Mesenchymal stem cell (in vitro differentiated cells and primary cell): ENCODE data around the gene AKR1C4.
"Not testable (repeated sequence)": the region's sequence is repeated elsewhere in the genome, so short reads cannot be mapped to it uniquely, and the experiment has no call there.

ENCODE experiments used
- DNase-seq: peaks from one replicate; pipeline ENCODE4 v3.0.0-alpha.2; 2013
- H2AFZ ChIP-seq: one replicate; pipeline ENCODE4 v1.6.1; 2013; ENCODE audit warnings: low read depth, mild to moderate bottlenecking, control low read depth, inconsistent platforms, low read length, moderate library complexity
- H2AK5ac ChIP-seq: 2 replicates; pipeline ENCODE4 v1.6.1; 2013; ENCODE audit warnings: low read length, moderate library complexity, mild to moderate bottlenecking, inconsistent platforms; ENCODE audit not compliant: severe bottlenecking
- H2BK120ac ChIP-seq: one replicate; pipeline ENCODE4 v1.6.1; 2013; ENCODE audit warnings: low read depth, mild to moderate bottlenecking, inconsistent platforms, low read length, moderate library complexity
- H2BK12ac ChIP-seq, 2 experiments: one replicate each; pipeline ENCODE4 v1.6.1; 2013; ENCODE audit warnings: inconsistent platforms in 2 of 2, low read length in 2 of 2, mild to moderate bottlenecking in 2 of 2, moderate library complexity in 2 of 2, control low read depth in 1 of 2
- H2BK15ac ChIP-seq: one replicate; pipeline ENCODE4 v1.6.1; 2013; ENCODE audit warnings: mild to moderate bottlenecking, low read depth, inconsistent platforms; ENCODE audit not compliant: poor library complexity, severe bottlenecking
- H2BK5ac ChIP-seq: 2 replicates; pipeline ENCODE4 v1.6.1; 2013; ENCODE audit warnings: low read depth, mild to moderate bottlenecking, low read length, control low read depth, inconsistent platforms; ENCODE audit not compliant: poor library complexity, severe bottlenecking
- H3K14ac ChIP-seq, 2 experiments: one replicate each; pipeline ENCODE4 v1.6.1; 2013; ENCODE audit warnings: inconsistent platforms in 2 of 2, low read length in 2 of 2, control low read depth in 1 of 2, mild to moderate bottlenecking in 1 of 2, moderate library complexity in 1 of 2
- H3K18ac ChIP-seq, 2 experiments: one replicate each; pipeline ENCODE4 v1.6.1; 2013; ENCODE audit warnings: inconsistent platforms in 2 of 2, low read length in 2 of 2, control low read depth in 1 of 2, low read depth in 1 of 2, mild to moderate bottlenecking in 1 of 2
- H3K23ac ChIP-seq, 2 experiments: one replicate each; pipeline ENCODE4 v1.6.1; 2013; ENCODE audit warnings: inconsistent platforms in 2 of 2, low read length in 2 of 2, mild to moderate bottlenecking in 2 of 2, moderate library complexity in 2 of 2, control low read depth in 1 of 2
- H3K27ac ChIP-seq: 2 replicates; pipeline ENCODE4 v1.5.1; 2013; ENCODE audit warnings: mild to moderate bottlenecking, moderate library complexity, low read length, control low read depth, inconsistent platforms; ENCODE audit not compliant: poor library complexity, severe bottlenecking
- H3K27me3 ChIP-seq, 2 experiments: 2 replicates each; pipeline versions ENCODE4 v1.6.1 to v1.7.0; 2013; ENCODE audit warnings: low read length in 2 of 2, mild to moderate bottlenecking in 2 of 2, moderate library complexity in 2 of 2, control low read depth in 1 of 2, inconsistent platforms in 1 of 2; ENCODE audit not compliant: control insufficient read depth in 1 of 2, insufficient read depth in 1 of 2
- H3K36me3 ChIP-seq, 2 experiments: 2 replicates each; pipeline versions ENCODE4 v1.6.1 to v1.7.0; 2013; ENCODE audit warnings: low read length in 2 of 2, control low read depth in 1 of 2, inconsistent platforms in 1 of 2, low read depth in 1 of 2, mild to moderate bottlenecking in 1 of 2; ENCODE audit not compliant: insufficient read depth in 2 of 2, control insufficient read depth in 1 of 2
- H3K4ac ChIP-seq, 2 experiments: one replicate each; pipeline ENCODE4 v1.6.1; 2013; ENCODE audit warnings: inconsistent platforms in 2 of 2, low read length in 2 of 2, mild to moderate bottlenecking in 2 of 2, moderate library complexity in 2 of 2, control low read depth in 1 of 2, low read depth in 1 of 2
- H3K4me1 ChIP-seq: 2 replicates; pipeline ENCODE4 v1.6.1; 2013; ENCODE audit warnings: low read depth, low read length, control low read depth; ENCODE audit not compliant: control insufficient read depth, insufficient read depth
- H3K4me2 ChIP-seq: 2 replicates; pipeline ENCODE4 v1.6.1; 2013; ENCODE audit warnings: low read length, mild to moderate bottlenecking, inconsistent platforms; ENCODE audit not compliant: poor library complexity, severe bottlenecking
- H3K4me3 ChIP-seq, 2 experiments: 2 replicates each; pipeline versions ENCODE4 v1.5.1 to v1.7.0; 2013; ENCODE audit warnings: low read length in 2 of 2, mild to moderate bottlenecking in 2 of 2, control low read depth in 1 of 2, low read depth in 1 of 2; ENCODE audit not compliant: insufficient read depth in 1 of 2
- H3K79me1 ChIP-seq: replicated peaks from 2 replicates; pipeline ENCODE4 v1.6.1; 2013; ENCODE audit warnings: mild to moderate bottlenecking, control low read depth, low read length, inconsistent platforms; ENCODE audit not compliant: poor library complexity, severe bottlenecking
- H3K9ac ChIP-seq: 2 replicates; pipeline ENCODE4 v1.7.0; 2013; ENCODE audit warnings: mild to moderate bottlenecking, low read length, moderate library complexity
- H3K9me3 ChIP-seq: 2 replicates; pipeline ENCODE4 v1.7.0; 2013; ENCODE audit warnings: mild to moderate bottlenecking, low read length; ENCODE audit not compliant: control insufficient read depth
- H4K8ac ChIP-seq: one replicate; pipeline ENCODE4 v1.6.1; 2013; ENCODE audit warnings: inconsistent platforms, mild to moderate bottlenecking, low read length, moderate library complexity
- H4K91ac ChIP-seq: one replicate; pipeline ENCODE4 v1.6.1; 2013; ENCODE audit warnings: mild to moderate bottlenecking, low read length, inconsistent platforms
- WGBS: methylation state at CpG from one replicate; pipeline ENCODE4 v1.1.7; 2013; ENCODE audit warnings: mixed read lengths; 5-methylcytosine and 5-hydroxymethylcytosine counted together

AKR1C4 gene

DNA sequence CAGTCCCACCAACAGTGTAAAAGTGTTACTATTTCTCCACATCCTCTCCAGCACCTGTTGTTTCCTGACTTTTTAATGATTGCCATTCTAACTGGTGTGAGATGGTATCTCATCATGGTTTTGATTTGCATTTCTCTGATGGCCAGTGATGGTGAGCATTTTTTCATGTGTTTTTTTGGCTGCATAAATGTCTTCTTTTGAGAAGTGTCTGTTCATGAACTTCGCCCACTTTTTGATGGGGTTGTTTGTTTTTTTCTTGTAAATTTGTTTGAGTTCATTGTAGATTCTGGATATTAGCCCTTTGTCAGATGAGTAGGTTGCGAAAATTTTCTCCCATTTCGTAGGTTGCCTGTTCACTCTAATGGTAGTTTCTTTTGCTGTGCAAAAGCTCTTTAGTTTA, 21.1 kb upstream of the AKR1C4 start:
- not testable (repeated sequence) for H2AK5ac ChIP-seq, H3K27me3 ChIP-seq, H4K91ac ChIP-seq, H3K4me1 ChIP-seq, H3K4me2 ChIP-seq, H2BK5ac ChIP-seq, H3K4ac ChIP-seq, H3K9ac ChIP-seq, DNase-seq, H4K8ac ChIP-seq, H2BK120ac ChIP-seq, H3K27ac ChIP-seq, H3K23ac ChIP-seq, H3K14ac ChIP-seq, H3K4me3 ChIP-seq, H2BK12ac ChIP-seq, H2BK15ac ChIP-seq, H2AFZ ChIP-seq, H3K36me3 ChIP-seq, H3K79me1 ChIP-seq, H3K18ac ChIP-seq, H3K9me3 ChIP-seq
- 65% methylated on average over 2 of the region's 3 CpGs for WGBS

DNA sequence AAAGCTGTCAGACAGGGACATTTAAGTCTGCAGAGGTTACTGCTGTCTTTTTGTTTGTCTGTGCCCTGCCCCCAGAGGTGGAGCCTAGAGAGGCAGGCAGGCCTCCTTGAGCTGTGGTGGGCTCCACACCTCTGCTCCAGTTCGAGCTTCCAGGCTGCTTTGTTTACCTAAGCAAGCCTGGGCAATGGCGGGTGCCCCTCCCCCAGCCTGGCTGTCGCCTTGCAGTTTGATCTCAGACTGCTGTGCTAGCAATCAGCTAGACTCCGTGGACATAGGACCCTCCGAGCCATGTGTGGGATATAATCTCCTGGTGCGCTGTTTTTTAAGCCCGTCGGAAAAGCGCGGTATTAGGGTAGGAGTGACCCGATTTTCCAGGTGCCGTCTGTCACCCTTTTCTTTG, 16.1 kb upstream of the AKR1C4 start:
- not testable (repeated sequence) for H3K23ac ChIP-seq, H3K4ac ChIP-seq, H2BK12ac ChIP-seq, H3K4me3 ChIP-seq, DNase-seq, H3K27me3 ChIP-seq, H4K91ac ChIP-seq, H2BK15ac ChIP-seq, H2AFZ ChIP-seq, H3K4me2 ChIP-seq, H2AK5ac ChIP-seq, H3K9me3 ChIP-seq, H3K79me1 ChIP-seq, H2BK5ac ChIP-seq, H3K27ac ChIP-seq, H4K8ac ChIP-seq, H3K9ac ChIP-seq, H3K18ac ChIP-seq, H3K14ac ChIP-seq, H3K36me3 ChIP-seq, H2BK120ac ChIP-seq, H3K4me1 ChIP-seq
- 91% methylated on average over 12 of the region's 12 CpGs for WGBS

DNA sequence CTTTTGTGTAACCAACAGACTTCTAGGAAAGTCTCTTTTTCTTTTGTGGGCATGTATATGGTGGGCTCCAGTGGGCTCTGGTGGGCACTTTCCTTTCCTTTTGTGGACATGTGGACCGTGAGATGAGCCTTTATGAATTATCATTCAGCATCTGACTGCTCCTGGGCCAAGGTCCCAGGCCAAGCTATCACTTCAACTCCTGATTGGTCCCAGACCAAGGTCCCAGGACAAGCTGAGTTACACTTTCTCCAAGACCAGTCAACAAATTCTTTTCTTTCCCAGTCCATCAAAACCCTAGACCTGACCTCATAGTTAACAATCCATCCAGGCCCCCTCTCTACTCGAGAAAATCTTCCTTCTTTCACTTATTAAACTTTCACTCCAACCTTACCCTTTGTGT, 12.7 kb upstream of the AKR1C4 start:
- Histone ChIP-seq H3K36me3 (no peaks in the 10 kb centered on the region), H3K4ac (no peak overlapping the region), H3K14ac (no peak overlapping the region), H2BK15ac (no peak overlapping the region), H3K4me2 (no peak overlapping the region), H2BK5ac (no peak overlapping the region), H3K23ac (no peak overlapping the region), H3K27ac (no peak overlapping the region), H3K9me3 (no peaks in the 10 kb centered on the region), H3K27me3 (no peaks in the 10 kb centered on the region), H3K4me3 (no peak overlapping the region), H3K9ac (no peak overlapping the region), H2BK120ac (no peak overlapping the region), H3K4me1 (no peaks in the 10 kb centered on the region), H4K91ac (no peak overlapping the region), H3K18ac (no peak overlapping the region), H2AK5ac (no peak overlapping the region), H3K79me1 (no peaks in the 10 kb centered on the region), H2BK12ac (no peak overlapping the region), H2AFZ (no peak overlapping the region), H4K8ac (no peak overlapping the region)
- WGBS = 68% methylated on average over 2 of the region's 2 CpGs
- DNase-seq = no peak

DNA sequence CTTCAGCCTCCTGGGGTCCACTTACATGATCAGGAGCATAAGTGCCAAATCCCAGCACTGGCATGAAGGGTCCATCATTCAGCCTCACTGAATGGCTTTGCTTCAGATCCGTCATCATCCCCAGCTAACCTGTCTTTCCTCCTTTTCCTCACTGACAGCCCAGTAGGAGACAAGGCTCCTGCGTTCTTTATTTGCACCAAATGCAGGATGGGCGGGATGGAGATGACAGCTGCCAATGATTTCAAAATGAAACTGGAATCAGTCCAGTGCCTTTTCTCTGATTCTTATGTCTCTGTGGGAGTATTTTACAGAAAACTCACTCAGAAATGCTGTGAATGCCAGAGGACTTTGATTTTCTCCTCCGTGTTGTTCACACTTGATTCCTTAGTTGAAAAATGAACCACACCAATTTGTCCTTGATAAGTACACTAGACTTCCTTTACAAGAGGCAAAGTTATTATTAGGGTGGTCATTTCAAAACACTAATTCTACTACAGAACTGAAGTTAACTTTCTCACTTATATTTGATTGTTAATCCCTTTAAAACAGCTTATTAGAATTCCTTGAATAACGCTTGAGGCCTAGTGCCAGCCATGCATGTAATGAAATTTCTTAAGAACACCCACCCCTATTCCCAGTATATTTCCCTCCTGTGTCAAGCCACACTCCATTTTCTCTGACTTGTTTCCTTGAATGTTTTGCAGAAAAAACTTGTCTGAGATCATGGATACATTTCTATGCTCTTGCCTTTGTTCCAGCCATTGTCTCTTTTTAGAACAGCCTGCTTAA, 11.5 kb upstream of the AKR1C4 start, which contains the start of gene AKR1C8:
Gene AKR1C8 (minus strand): TSS at position 164 of the 789 bp plus-strand sequence. CDS start 46 bp downstream, at position 118.
- Histone ChIP-seq H3K18ac (no peak within 1 kb of the TSS), H3K14ac (no peak within 1 kb of the TSS), H3K27ac (no peak within 1 kb of the TSS), H3K4me2 (no peak within 1 kb of the TSS), H2BK120ac (no peak within 1 kb of the TSS), H2BK12ac (no peak within 1 kb of the TSS), H2BK5ac (no peak within 1 kb of the TSS), H4K8ac (no peak within 1 kb of the TSS), H3K4me3 (no peak within 1 kb of the TSS), H2AK5ac (no peak within 1 kb of the TSS), H3K36me3 (no peaks in the 10 kb centered on the region), H4K91ac (no peak within 1 kb of the TSS), H3K4ac (no peak within 1 kb of the TSS), H3K9ac (peak within 1 kb of the TSS; percentile 14), H3K9me3 (no peaks in the 10 kb centered on the region), H2BK15ac (no peak within 1 kb of the TSS), H3K4me1 (no peaks in the 10 kb centered on the region), H2AFZ (no peak within 1 kb of the TSS), H3K79me1 (no peaks in the 10 kb centered on the region), H3K23ac (no peak within 1 kb of the TSS), H3K27me3 (no peaks in the 10 kb centered on the region)
- WGBS = 81% methylated on average over 4 of the region's 5 CpGs
- DNase-seq = no peak
